ENCODE results near the gene SYT12.

SYT12 gene

DNA sequence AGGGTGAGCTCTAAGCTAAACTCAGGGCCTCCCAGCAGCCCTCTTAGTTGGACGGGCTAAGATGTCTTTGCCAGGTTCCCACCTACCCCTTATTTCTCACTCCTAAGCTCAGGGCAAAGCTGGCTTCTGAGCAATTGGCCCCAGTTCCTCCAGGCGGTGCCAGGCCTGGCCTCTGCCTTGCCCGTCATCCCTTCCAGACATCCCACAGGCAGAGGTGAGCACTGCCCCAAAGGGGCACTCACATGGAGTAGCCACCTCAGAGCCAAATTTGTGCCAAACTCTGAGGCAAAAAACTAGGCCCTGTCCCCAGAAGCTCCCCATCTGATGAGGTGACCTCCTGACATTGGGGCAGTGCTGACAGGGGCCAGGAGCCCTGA is 43.4 kb downstream of the SYT12 start:
- H3K9ac ChIP-seq (ENCODE audit: low read length): no peak overlapping the region
- TF ChIP-seq, protein P1, sequence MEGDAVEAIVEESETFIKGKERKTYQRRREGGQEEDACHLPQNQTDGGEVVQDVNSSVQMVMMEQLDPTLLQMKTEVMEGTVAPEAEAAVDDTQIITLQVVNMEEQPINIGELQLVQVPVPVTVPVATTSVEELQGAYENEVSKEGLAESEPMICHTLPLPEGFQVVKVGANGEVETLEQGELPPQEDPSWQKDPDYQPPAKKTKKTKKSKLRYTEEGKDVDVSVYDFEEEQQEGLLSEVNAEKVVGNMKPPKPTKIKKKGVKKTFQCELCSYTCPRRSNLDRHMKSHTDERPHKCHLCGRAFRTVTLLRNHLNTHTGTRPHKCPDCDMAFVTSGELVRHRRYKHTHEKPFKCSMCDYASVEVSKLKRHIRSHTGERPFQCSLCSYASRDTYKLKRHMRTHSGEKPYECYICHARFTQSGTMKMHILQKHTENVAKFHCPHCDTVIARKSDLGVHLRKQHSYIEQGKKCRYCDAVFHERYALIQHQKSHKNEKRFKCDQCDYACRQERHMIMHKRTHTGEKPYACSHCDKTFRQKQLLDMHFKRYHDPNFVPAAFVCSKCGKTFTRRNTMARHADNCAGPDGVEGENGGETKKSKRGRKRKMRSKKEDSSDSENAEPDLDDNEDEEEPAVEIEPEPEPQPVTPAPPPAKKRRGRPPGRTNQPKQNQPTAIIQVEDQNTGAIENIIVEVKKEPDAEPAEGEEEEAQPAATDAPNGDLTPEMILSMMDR (IDR thresholded peaks at IDR 0.05; ENCODE audit: low read length): no peak
- no peak for TF ChIP-seq EZH2phosphoT487 (IDR thresholded peaks at IDR 0.05; ENCODE audit: low read length)
- TF ChIP-seq EZH2 (optimal IDR thresholded peaks at IDR 0.05; ENCODE audit: low read depth, low read length): no peak
- no peaks in the 10 kb centered on the region for H4K20me1 ChIP-seq (ENCODE audit: insufficient read depth, low read length)

DNA sequence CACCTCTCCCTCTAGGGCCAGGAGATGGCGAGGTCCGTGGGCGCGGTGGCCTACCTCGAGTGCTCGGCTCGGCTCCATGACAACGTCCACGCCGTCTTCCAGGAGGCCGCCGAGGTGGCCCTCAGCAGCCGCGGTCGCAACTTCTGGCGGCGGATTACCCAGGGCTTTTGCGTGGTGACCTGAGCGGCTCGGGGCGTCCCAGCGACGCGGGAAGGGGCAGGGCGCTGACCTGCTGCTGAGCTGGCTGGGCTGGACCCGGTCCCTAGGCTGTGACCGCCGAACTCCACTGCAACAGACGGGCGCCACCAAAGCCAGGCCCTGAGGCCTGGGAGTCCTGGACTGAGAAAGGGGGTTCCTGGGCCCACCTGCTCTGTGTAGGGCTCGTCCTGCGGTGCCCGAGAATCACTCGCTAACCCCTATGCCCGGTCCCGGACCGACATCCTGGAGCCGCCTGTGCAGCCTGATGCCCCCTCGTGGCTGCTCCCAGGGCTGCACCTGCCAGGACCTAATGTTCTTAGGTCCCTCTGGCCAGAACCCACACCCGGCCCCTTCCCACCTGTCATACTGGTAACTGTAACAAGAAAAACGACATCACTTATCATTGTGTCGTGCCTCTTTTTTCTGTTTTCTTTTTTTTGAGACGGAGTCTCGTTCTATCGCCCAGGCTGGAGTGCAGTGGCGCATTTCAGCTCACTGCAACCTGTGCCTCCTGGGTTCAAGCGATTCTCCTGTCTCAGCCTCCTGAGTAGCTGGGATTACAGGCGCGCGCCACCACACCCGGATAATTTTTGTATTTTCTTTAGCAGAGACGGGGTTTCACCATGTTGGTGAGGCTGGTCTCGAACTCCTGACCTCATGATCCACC is 48.7 kb downstream of the SYT12 start:
- no peaks in the 10 kb centered on the region for H3K36me3 ChIP-seq (replicated peaks; ENCODE audit: insufficient read depth, low read length)
- TF ChIP-seq, protein P1 (IDR thresholded peaks at IDR 0.05; ENCODE audit: low read length): peak; percentile 85
- TF ChIP-seq EZH2phosphoT487 (IDR thresholded peaks at IDR 0.05; ENCODE audit: low read length): no peak
- TF ChIP-seq EZH2 (optimal IDR thresholded peaks at IDR 0.05; ENCODE audit: low read depth, low read length): no peak
- H3K9me3 ChIP-seq (replicated peaks; ENCODE audit: insufficient read depth, low read length): no peaks in the 10 kb centered on the region
- no peak overlapping the region for H3K9ac ChIP-seq (ENCODE audit: low read length)
- H3K27me3 ChIP-seq (replicated peaks; ENCODE audit: insufficient read depth, low read length): no peaks in the 10 kb centered on the region
- DNase-seq: peak; percentile 74
- no peak overlapping the region; the same call in 1 of the 2 replicates for H3K4me3 ChIP-seq (ENCODE audit: low read length)
- H4K20me1 ChIP-seq (ENCODE audit: insufficient read depth, low read length): no peaks in the 10 kb centered on the region
- no peaks in the 10 kb centered on the region for H3K9me2 ChIP-seq (replicated peaks; ENCODE audit: insufficient read depth, low read length)
- H3K27ac ChIP-seq (ENCODE audit: low read length): no peak overlapping the region
- no peaks in the 10 kb centered on the region for H3F3A ChIP-seq (ENCODE audit: insufficient read depth, low read length)
- H3K4me2 ChIP-seq (ENCODE audit: low read depth, low read length): peak overlapping the region; percentile 32; the same call in 1 of the 2 replicates
- H2AFZ ChIP-seq (ENCODE audit: low read length): 0 out of 2 replicates have a peak overlapping the region, but pooled peaks have one; percentile 8
- no peaks in the 10 kb centered on the region for H3K79me2 ChIP-seq (ENCODE audit: low read length)
- no peaks in the 10 kb centered on the region for H3K4me1 ChIP-seq (ENCODE audit: low read length)

More for the DNA sequence above, 43.4 kb downstream of the SYT12 start:
- Histone ChIP-seq H3K4me3 (ENCODE audit: low read length) (no peak overlapping the region), H3K79me2 (ENCODE audit: low read length) (no peaks in the 10 kb centered on the region), H3K9me3 (replicated peaks; ENCODE audit: insufficient read depth, low read length) (no peaks in the 10 kb centered on the region), H3K36me3 (replicated peaks; ENCODE audit: insufficient read depth, low read length) (no peaks in the 10 kb centered on the region), H3K9me2 (replicated peaks; ENCODE audit: insufficient read depth, low read length) (no peaks in the 10 kb centered on the region), H2AFZ (ENCODE audit: low read length) (no peak overlapping the region), H3K27ac (ENCODE audit: low read length) (no peak overlapping the region), H3K27me3 (replicated peaks; ENCODE audit: insufficient read depth, low read length) (no peaks in the 10 kb centered on the region), H3K4me1 (ENCODE audit: low read length) (no peaks in the 10 kb centered on the region), H3F3A (ENCODE audit: insufficient read depth, low read length) (no peaks in the 10 kb centered on the region), H3K4me2 (ENCODE audit: low read depth, low read length) (no peak overlapping the region)
- no peak for DNase-seq

DNA sequence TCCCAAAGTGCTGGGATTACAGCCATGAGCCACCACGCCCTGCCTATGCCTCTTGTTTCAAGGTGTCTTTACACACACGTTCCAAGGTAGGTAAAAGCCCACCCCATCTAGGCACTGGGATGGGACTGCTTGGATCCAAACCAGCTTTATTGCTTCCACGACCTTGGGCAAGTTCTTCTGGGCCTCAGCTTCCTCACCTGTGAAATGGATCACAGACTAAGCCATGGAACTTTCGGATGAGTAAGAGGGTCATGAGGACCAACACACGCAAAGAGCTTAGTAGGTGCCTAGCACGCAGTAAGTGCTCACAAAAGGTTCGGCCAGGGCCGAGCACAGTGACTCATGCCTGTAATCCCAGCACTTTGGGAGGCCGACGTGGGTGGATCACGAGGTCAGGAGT is 49.4 kb downstream of the SYT12 start:
- H3K9me3 ChIP-seq (replicated peaks; ENCODE audit: insufficient read depth, low read length): no peaks in the 10 kb centered on the region
- no peaks in the 10 kb centered on the region for H4K20me1 ChIP-seq (ENCODE audit: insufficient read depth, low read length)
- no peak overlapping the region for H2AFZ ChIP-seq (ENCODE audit: low read length)
- H3K36me3 ChIP-seq (replicated peaks; ENCODE audit: insufficient read depth, low read length): no peaks in the 10 kb centered on the region
- no peak overlapping the region for H3K4me3 ChIP-seq (ENCODE audit: low read length)
- no peaks in the 10 kb centered on the region for H3K27me3 ChIP-seq (replicated peaks; ENCODE audit: insufficient read depth, low read length)
- no peak overlapping the region for H3K9ac ChIP-seq (ENCODE audit: low read length)
- H3K4me1 ChIP-seq (ENCODE audit: low read length): no peaks in the 10 kb centered on the region
- H3K4me2 ChIP-seq (ENCODE audit: low read depth, low read length): no peak overlapping the region
- no peaks in the 10 kb centered on the region for H3K79me2 ChIP-seq (ENCODE audit: low read length)
- no peaks in the 10 kb centered on the region for H3F3A ChIP-seq (ENCODE audit: insufficient read depth, low read length)
- no peaks in the 10 kb centered on the region for H3K9me2 ChIP-seq (replicated peaks; ENCODE audit: insufficient read depth, low read length)
- no peak overlapping the region for H3K27ac ChIP-seq (ENCODE audit: low read length)
- no peak for DNase-seq
- no peak for TF ChIP-seq EZH2 (optimal IDR thresholded peaks at IDR 0.05; ENCODE audit: low read depth, low read length)
- TF ChIP-seq, protein P1 (IDR thresholded peaks at IDR 0.05; ENCODE audit: low read length): no peak
- TF ChIP-seq EZH2phosphoT487 (IDR thresholded peaks at IDR 0.05; ENCODE audit: low read length): no peak
